ENCODE measurements around the gene LPCAT2.

DNA sequence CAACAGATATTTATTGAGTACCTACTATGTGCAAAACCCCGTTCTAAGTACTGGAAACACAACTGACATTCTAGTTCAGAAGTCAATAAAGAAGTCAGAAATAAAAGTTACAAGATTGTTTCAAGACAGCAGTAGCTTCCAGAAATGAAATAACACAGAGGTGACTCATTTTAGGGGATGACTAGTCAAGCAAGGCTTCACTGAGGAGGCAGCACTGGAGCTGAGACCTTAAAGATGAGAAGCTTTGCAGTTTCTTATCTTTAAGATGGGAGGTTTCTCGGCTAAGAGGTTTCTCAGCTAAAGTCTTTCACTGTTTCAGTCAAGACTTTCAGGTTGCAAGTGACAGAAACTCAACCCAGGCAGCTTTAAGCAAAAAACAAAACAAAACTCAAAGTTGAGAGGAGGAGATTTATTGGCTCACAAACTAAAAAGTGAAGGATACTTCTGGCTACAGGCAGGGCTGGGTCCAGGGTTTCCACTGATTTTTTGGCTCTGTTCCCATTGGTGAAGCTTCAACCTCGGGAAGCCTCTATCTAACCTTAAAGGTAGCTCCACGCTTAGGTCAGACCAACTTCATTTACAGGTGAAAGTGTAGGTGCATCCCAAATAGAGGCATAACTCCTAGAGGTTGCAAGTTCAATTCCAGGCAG lies 37.3 kb upstream of the LPCAT2 start:
- TF ChIP-seq EZH2phosphoT487 (IDR thresholded peaks at IDR 0.05; ENCODE audit: borderline replicate concordance, low read depth, low read length), result no peak
- TF ChIP-seq, protein P1, sequence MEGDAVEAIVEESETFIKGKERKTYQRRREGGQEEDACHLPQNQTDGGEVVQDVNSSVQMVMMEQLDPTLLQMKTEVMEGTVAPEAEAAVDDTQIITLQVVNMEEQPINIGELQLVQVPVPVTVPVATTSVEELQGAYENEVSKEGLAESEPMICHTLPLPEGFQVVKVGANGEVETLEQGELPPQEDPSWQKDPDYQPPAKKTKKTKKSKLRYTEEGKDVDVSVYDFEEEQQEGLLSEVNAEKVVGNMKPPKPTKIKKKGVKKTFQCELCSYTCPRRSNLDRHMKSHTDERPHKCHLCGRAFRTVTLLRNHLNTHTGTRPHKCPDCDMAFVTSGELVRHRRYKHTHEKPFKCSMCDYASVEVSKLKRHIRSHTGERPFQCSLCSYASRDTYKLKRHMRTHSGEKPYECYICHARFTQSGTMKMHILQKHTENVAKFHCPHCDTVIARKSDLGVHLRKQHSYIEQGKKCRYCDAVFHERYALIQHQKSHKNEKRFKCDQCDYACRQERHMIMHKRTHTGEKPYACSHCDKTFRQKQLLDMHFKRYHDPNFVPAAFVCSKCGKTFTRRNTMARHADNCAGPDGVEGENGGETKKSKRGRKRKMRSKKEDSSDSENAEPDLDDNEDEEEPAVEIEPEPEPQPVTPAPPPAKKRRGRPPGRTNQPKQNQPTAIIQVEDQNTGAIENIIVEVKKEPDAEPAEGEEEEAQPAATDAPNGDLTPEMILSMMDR (conservative IDR thresholded peaks at IDR 0.05; ENCODE audit: low read length), result no peak

Measured in OCI-LY7 (cell line).